Endometrial microvascular endothelial cells (primary cell): ENCODE results near the gene NDUFS2. TPM values are rescaled to one million over a fixed set of nuclear protein-coding genes. Genes with fewer than 3 reads are reported as not detected.

ENCODE experiments used
- in situ Hi-C: cut with HindIII; loops from 2 replicates; pipeline ENCODE4 v1.10.0; 2017; ENCODE audit warnings: low sequenced_read_pairs, low pct_unique_long_range_greater_than_20kb; ENCODE audit errors: inconsistent ontology term
- total RNA-seq: library from RNA; depleted of rRNA; stranded (reverse); fragments of >200 nt; gene quantifications from one replicate; pipeline ENCODE4 v1.2.3, GENCODE V29; 2015; ENCODE audit errors: inconsistent ontology term

The NDUFS2 gene
- total RNA-seq, 1 donor from 2014 or later = 161 TPM

DNA sequence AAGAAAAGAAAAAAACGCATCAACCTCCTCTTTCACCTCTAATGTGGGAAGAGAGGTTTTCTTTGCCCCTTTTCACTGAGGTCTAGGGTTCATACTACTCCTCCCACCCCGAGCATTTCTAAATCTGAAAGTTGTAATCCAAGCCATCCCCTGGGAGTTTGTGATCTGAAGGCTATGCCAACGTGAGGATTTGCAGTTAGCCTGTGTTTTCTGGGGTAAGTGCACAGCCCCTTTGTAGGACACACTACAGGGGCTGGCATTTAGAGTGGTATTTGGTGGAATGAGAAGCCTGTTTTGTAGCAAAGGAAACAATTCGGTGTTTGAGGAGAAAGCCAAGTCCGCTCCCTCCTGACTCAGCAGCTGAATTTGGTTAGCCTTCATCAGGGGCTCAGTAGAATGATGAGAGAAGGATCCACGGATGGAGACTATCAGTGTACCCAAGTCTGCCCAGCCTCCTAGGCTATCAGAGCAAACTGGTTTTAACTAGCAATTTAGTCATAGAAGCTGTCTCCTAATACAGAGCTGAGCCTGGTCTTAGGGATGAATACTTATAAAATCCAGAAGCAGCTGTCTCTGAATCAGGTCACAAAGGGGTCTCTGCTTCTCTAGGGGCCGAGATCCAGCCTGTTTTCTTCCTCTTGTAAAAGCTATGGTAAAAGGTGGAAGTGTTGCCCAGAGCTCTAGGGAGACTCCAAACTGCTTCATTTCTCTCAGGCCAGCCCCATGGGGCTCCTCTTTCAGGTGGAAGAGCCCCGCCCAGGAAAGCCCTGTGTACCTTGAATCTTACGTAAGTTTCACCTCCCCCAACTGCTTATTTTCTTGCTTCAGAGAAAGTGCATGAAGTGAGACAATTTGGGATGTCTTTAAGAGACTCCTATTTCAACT lies 58.5 kb downstream of the NDUFS2 start:
- in situ Hi-C loops = no loop called here

- in situ Hi-C loops = no loop called here
These were observed 59.4 kb downstream of the NDUFS2 start for GRCh38 chr1:161261261-161262235.

Other genes with a start within 250 kb of the NDUFS2 start
- gene ITLN2, start 247.6 kb upstream of the NDUFS2 start, total RNA-seq = not detected
- gene F11R, start 181.2 kb upstream of the NDUFS2 start, total RNA-seq = 84.0 TPM
- gene TSTD1, start 163.4 kb upstream of the NDUFS2 start, total RNA-seq = not detected
- 119 TPM for gene USF1, start 156.4 kb upstream of the NDUFS2 start, total RNA-seq
- gene ARHGAP30, start 132.5 kb upstream of the NDUFS2 start, total RNA-seq = not detected
- gene NECTIN4, start 112.8 kb upstream of the NDUFS2 start, total RNA-seq = not detected
- 0.46 TPM for gene KLHDC9, start 104.0 kb upstream of the NDUFS2 start, total RNA-seq
- gene PFDN2, start 84.3 kb upstream of the NDUFS2 start, total RNA-seq = 49.2 TPM
- 31.9 TPM for gene NIT1, start 84.3 kb upstream of the NDUFS2 start, total RNA-seq
- 28.3 TPM for gene DEDD, start 69.7 kb upstream of the NDUFS2 start, total RNA-seq
- 74.1 TPM for gene UFC1, start 48.4 kb upstream of the NDUFS2 start, total RNA-seq
- gene USP21, start 42.9 kb upstream of the NDUFS2 start, total RNA-seq = 11.8 TPM
- 19.2 TPM for gene PPOX, start 35.9 kb upstream of the NDUFS2 start, total RNA-seq
- gene B4GALT3, start 24.9 kb upstream of the NDUFS2 start, total RNA-seq = 46.3 TPM
- 17.7 TPM for gene ADAMTS4, start 3.3 kb upstream of the NDUFS2 start, total RNA-seq
- gene FCER1G, start 12.9 kb downstream of the NDUFS2 start, total RNA-seq = not detected
- gene APOA2, start 21.3 kb downstream of the NDUFS2 start, total RNA-seq = not detected
- 24.8 TPM for gene TOMM40L, start 23.7 kb downstream of the NDUFS2 start, total RNA-seq
- not detected for gene NR1I3, start 35.8 kb downstream of the NDUFS2 start, total RNA-seq
- not detected for gene PCP4L1, start 56.4 kb downstream of the NDUFS2 start, total RNA-seq
- gene MPZ, start 107.6 kb downstream of the NDUFS2 start, total RNA-seq = 0.93 TPM
- gene SDHC, start 112.0 kb downstream of the NDUFS2 start, total RNA-seq = 71.5 TPM
- not detected for gene CFAP126, start 165.5 kb downstream of the NDUFS2 start, total RNA-seq